HG02943 (cell line): Measurements from ENCODE around the gene MED25.

Experiments used
- ATAC-seq: cut with Tn5 transposase; IDR thresholded peaks from one replicate; pipeline ENCODE4 v1.9.1; 2021; ENCODE audit warnings: mild to moderate bottlenecking, low read depth, moderate library complexity; ENCODE audit not compliant: unreplicated experiment

Gene MED25

GRCh38 chr19:49839713-49840112 is 21.6 kb downstream of the MED25 start:
- ATAC-seq: no peak

- ATAC-seq: no peak
Measured at GRCh38 chr19:49840321-49840720, 22.2 kb downstream of the MED25 start.

DNA sequence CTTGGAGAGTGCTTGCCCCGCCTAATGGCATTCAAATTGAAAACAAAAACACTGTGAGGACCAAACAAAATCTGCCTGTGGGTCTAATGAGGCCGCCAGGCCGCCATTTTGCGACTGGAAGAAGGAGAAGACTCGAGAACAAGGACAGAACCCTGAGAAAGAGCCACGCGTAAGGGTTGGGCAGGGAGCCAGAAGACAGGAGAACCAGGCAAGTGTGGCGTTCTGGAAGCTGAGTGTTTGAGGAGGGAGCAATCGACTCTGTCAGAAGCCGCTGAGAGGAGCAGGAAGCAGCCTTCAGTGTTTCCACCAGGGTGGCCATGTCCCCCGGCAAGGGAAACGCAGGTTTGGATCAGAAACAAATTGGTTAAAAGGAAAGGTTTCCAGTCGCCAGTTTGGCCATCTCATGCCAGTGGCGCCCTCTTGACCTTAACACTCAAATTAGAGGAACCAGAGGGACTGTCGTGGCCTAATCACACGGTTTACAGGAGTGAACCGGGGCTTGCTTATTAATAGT is 22.7 kb downstream of the MED25 start:
- ATAC-seq: no peak

GRCh38 chr19:49843265-49843664 is 25.2 kb downstream of the MED25 start:
- ATAC-seq: no peak

- ATAC-seq: no peak
Measured at GRCh38 chr19:49844138-49845095, 26.3 kb downstream of the MED25 start.

DNA sequence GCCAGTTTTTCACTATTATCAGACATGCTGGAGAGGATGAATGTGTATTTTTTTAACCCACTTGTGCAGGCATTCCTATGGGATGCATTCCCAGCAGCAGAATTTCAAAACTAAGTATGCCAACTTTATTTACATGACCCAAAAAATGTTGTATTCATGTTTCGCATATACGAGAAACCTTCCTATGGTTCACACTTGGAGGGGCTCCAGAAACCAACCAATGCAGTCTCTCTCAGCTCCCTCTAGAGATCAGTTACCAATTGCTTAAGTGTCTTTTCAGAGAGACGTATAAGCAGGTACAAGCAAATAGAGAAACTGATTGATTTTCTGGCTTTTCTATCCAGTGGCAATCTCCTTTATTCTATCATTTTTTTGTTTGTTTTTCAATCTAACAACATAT is 27.3 kb downstream of the MED25 start:
- ATAC-seq: no peak

DNA sequence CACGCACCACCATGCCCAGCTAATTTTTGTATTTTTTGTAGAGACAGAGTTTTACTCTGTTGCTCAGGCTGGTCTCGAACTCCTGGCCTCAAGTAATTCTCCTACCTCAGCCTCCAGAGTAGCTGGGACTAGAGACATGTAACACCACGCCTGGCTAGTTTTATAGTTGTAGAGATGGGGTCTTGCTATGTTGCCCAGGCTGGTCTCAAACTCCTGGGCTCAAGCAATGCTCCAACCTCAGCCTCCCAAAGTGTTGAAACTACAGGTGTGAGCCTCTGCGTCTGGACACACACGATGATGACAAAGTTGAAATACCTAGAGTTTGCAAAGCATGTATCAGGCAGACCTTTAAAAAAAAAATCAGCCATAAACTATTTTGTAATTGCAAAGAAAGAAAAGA is 28.3 kb downstream of the MED25 start:
- no peak for ATAC-seq

DNA sequence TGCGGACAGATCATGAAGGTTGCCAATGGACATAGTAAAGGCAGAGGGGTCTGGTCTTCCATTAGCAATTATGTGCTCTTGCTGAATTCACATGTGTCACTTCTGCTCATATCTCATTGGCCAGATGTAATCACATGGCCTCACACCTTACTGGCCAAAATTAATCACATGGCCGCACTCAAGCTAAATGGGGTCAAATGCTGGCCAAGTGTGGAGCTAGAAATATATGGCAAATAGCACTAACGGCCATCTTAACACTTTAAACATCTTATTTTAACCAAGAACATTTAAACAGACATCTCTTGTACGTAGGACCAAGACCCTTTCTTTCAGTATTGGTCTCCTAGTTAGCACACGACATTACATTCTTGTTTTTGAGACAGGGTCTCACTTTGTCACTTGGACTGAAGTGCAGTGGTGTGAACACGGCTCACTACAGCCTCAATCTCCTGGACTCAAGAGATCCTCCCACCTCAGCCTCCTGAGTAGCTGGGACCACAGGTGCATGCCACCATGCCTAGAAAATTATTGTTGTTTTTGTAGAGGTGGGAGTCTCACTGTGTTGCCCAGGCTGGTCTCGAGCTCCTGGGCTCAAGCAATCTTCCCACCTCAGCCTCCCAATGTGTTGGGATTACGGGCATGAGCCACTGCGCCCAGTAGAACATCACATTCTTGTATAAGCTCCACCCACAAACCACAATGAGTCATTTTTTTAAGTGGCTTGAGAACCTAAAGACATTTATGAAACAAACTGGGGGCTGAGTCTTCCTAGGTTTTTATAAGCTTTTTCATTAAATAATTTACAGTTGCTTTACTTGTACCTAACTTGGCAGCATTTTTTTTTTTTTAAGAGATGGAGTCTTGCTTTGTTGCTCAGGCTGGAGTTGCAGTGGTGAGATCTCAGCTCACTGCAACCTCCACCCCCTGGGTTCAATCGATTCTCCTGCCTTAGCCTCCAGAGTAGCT is 29.9 kb downstream of the MED25 start:
- no peak for ATAC-seq

DNA sequence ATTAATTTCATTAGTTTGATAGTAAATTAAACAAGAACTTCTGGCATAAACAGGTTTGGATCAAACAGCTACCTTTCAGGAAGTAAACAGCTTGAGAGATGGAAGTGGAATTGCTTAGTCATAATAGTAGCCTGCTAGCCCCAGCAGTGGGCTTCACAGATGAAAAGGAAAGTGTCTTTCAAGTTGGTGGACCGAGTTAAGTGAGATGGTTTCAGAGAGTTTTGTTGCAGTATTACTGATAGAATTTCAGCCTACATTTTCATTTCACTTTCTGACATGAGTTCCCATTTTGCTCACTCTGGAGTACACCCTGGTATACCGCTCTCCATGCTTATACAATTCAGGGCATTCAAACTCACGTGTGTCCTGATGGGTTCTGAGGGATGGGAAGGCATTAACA is 30.8 kb downstream of the MED25 start:
- ATAC-seq: no peak

DNA sequence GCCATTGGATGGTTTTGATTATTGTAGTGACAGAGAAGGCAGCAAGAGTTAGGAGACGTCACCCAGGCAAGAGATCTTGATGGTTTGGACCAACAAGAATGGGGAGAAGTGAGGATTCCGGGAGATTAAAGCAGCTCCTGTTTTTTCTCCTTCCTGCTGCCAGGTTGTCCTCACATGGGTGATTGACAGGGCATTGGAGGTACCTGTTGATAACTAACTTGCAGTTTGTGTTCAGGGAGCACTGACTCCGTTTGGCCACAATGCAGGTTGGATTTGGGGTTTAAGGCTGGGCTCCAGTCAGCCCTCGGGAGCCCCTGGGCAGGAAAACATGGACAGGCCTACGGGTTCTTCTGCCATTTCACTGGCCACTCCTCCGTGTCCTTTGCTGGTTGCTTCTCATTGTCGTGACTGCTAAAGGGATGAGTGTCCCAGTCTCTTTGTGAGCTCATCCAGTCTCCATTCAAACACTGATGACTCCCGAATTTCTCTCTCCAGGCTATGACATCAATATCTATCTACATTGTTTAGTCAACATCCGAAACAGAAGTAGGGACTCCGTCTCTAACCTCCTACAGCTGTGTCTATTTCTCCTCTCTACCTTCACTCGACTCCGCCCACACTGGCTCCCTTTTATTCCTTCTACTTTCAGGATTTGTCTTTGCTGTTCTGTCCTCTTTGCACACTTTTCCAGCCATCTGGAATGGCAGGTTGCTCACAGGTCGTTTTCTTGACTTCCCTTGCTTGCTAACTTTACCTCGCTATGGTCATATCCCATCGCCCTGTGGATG is 31.5 kb downstream of the MED25 start:
- ATAC-seq: no peak

- ATAC-seq: no peak
Measured at GRCh38 chr19:49850221-49850486, 32.1 kb downstream of the MED25 start.

DNA sequence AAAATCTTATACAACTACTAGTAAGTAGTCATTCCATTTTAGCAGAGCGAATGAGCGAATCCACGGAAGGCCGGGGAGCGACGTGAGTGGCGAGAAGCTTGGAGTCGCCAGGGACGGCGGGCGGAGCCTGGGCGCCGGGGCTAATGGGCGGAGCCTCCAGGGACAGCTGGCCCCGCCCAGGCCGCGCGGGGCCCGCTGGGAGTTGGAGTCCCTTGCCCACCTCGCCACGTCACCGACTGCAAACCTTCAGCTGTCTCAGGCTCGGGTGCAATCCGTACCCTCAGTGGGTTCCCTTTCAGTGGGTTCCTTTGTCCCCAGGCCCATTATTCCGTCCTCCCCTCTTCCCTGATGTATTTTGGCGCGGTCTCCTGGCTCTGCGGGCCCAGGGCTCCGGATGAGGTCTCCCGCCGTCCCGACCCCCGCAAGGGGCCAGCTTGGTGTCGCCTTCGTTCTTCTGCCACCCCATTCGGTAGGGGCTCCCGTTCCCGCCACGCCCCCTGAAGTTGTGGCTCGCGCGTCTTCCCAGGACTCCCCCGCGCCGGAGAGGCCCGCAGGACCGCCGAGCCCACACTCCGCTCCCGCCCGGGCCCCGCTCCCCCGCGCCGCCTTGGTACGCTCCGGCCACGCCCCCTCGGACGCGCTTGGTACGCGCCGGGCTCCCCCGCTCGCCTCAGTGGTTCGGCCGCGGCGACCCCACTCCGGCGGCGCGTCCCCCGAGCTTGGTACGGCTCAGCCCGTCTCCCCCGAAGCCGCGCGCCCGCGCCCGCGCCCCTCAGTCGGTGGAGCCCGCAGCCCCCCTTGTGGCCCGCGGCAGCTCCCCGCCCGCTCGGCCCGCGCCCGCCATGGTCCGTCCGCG is 32.6 kb downstream of the MED25 start, which contains the start of gene PTOV1:
Gene PTOV1 (plus strand): TSS at position 673 of the 856 bp plus-strand sequence.
- peak; percentile 64 for ATAC-seq

DNA sequence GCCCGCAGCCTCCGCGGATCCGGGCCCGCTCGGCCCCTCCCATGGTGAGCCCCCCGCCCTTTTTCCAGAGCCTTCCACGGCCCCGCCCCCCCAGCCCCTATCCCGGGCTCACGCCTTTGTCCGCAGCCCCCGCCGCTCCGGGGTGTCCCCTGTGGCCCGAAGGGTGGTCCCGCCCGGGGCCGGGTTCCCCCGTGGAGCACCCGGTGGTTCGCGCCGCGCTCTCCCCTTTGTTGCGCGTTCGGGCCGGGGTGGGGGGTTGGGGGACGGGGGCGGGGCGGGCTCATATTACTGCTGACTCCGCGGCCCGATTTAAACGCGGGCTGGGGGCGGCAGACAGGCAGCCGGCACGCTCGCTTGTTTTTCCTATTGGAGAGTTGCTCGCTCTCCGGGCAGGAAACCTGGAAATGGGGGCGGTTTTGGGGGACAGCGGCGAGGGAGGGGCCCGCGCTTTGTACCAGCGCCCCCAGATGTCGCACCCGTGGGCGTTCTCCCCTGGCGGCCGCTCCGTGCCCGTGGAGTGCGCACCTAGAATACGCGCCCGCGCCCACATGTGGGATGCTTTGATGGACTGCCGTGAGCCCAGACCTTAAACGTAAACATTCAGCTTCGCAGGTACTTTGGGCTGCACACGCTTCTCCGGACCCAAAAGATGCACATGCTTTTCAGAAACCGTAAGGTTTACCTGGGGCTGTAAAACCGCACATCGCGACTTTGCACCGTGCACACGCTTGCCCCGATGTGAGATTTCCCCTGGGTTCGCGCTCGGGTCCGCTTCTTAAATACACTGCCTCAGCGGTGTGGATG is 33.6 kb downstream of the MED25 start:
- ATAC-seq: peak; percentile 7

GRCh38 chr19:49852631-49853126 is 34.6 kb downstream of the MED25 start:
- ATAC-seq: no peak

- no peak for ATAC-seq
Measured at GRCh38 chr19:49853852-49854377, 35.8 kb downstream of the MED25 start.

- ATAC-seq: no peak
Measured at GRCh38 chr19:49854378-49855263, 36.5 kb downstream of the MED25 start.

GRCh38 chr19:49855277-49855675 is 37.2 kb downstream of the MED25 start:
- ATAC-seq: no peak
